Mucosa of descending colon (tissue), 3 donors: ENCODE measurements around the gene LTO1. TPM values are rescaled to one million over a fixed set of nuclear protein-coding genes. Genes with fewer than 3 reads are reported as not detected.

Experiments used
- ATAC-seq: fragments of 200-7000 bp; cut with Tn5 transposase; one replicate; pipeline ENCODE4 v1.9.1; 2020; ENCODE audit warnings: mild to moderate bottlenecking, moderate library complexity
- DNase-seq, 3 donors: peaks; one replicate each; pipeline ENCODE4 v3.0.0-alpha.2; 2020
- H3K36me3 ChIP-seq: fragments of 200-600 bp; one replicate; pipeline ENCODE4 v1.8.0; 2021; ENCODE audit warnings: low read depth, mild to moderate bottlenecking
- H3K4me1 ChIP-seq: fragments of 200-600 bp; one replicate; pipeline ENCODE4 v1.8.0; 2021; ENCODE audit warnings: low read depth, mild to moderate bottlenecking
- H3K4me3 ChIP-seq: fragments of 200-600 bp; one replicate; pipeline ENCODE4 v1.8.0; 2021; ENCODE audit warnings: mild to moderate bottlenecking
- H3K9me3 ChIP-seq: fragments of 200-600 bp; one replicate; pipeline ENCODE4 v1.8.0; 2021; ENCODE audit warnings: mild to moderate bottlenecking
- intact Hi-C, 2 donors: fragments of 100-400 bp; cut with DNase I in 1 of 2; cut with micrococcal nuclease in 1 of 2; formaldehyde crosslinking; loops; one replicate each; pipeline versions ENCODE4 v1.11.0 to v1.11.1; 2022; cut with DNase I, micrococcal nuclease
- total RNA-seq, 3 donors: library from RNA; stranded (reverse); fragmentation: NEBNext Ultra II Directional in 2 of 3; extraction: Animal tissue kit (Norgen Biotek cat#: 25700) in 2 of 3; gene quantifications; one replicate each; pipeline versions ENCODE4 v1.2.1 to v1.2.4, GENCODE V29; 2021 to 2023
- TF ChIP-seq, protein P1 (sequence below): fragments of 200-600 bp; IDR thresholded peaks from one replicate; pipeline ENCODE4 v1.8.0; 2022; ENCODE audit warnings: antibody characterized with exemption, mild to moderate bottlenecking
- donor health status: DM: no; HTN: no; CAD: no; lungs with moderate emphysema.
- donor health status: DM: no; HTN: no; CAD: no.
- donor health status: DM: no; HTN: yes; CAD: no.

The LTO1 gene
- total RNA-seq, 3 donors from 2014 or later, result 21.8 to 30.5 (median 22.4) TPM

GRCh38 chr11:69637941-69638871, 36.9 kb downstream of the LTO1 start:
- TF ChIP-seq, protein P1, sequence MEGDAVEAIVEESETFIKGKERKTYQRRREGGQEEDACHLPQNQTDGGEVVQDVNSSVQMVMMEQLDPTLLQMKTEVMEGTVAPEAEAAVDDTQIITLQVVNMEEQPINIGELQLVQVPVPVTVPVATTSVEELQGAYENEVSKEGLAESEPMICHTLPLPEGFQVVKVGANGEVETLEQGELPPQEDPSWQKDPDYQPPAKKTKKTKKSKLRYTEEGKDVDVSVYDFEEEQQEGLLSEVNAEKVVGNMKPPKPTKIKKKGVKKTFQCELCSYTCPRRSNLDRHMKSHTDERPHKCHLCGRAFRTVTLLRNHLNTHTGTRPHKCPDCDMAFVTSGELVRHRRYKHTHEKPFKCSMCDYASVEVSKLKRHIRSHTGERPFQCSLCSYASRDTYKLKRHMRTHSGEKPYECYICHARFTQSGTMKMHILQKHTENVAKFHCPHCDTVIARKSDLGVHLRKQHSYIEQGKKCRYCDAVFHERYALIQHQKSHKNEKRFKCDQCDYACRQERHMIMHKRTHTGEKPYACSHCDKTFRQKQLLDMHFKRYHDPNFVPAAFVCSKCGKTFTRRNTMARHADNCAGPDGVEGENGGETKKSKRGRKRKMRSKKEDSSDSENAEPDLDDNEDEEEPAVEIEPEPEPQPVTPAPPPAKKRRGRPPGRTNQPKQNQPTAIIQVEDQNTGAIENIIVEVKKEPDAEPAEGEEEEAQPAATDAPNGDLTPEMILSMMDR, result no peak
- Histone ChIP-seq H3K36me3 (no peaks in the 10 kb centered on the region), H3K4me3 (no peak overlapping the region), H3K4me1 (peaks cover 47% of the 10 kb centered on the region), H3K9me3 (no peaks in the 10 kb centered on the region)
- ATAC-seq (peak; percentile 33), DNase-seq (peak; percentile 68 to 78 (median 77))
- intact Hi-C loops, result no loop called here

- no peak for ATAC-seq
- Histone ChIP-seq H3K4me1 (peaks cover 46% of the 10 kb centered on the region), H3K9me3 (no peaks in the 10 kb centered on the region), H3K36me3 (no peaks in the 10 kb centered on the region), H3K4me3 (no peak overlapping the region)
- TF ChIP-seq, protein P1, result no peak
- intact Hi-C loops, result no loop called here
- DNase-seq, result peak; percentile 24 to 48 (median 46)
Observed at GRCh38 chr11:69637198-69637940, 37.8 kb downstream of the LTO1 start.

DNA sequence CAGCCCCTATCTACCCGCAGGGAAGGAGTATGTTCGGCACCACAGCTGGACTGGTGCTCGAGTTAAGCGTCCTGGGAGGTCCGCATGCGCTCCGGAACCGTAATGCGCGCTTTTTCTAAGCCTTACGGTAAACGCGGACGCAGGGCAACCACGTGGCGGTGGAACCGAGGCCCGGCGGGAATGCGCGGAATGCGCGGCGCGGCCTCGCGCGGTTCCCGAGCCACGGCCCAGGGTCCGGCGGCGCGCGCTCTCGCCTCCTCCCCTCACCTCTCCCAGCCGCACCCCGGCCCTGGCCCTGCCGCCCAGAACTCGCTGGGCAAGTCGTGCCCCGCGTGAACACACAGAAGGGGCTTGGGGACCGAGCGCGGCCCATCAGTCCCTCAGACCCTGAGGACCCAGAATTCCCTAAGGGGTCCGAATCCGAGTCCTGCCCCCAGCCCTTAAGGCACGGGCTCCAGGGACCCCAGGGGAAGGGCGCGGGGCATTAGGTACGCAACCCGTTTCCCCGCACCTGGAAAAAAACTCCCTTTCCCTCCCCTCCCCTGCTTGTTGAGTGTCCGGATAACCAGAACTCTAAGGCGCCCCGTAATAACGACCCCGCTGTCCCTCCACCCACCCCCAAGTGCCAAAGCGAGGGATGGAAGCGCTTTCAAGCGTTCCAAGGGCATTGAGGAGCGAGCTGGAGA, 38.5 kb downstream of the LTO1 start:
- intact Hi-C loops, result no loop called here
- TF ChIP-seq, protein P1, result no peak
- Histone ChIP-seq H3K9me3 (no peaks in the 10 kb centered on the region), H3K36me3 (no peaks in the 10 kb centered on the region), H3K4me1 (peaks cover 45% of the 10 kb centered on the region), H3K4me3 (no peak overlapping the region)
- DNase-seq (peak; percentile 68 to 77 (median 77)), ATAC-seq (peak; percentile 51)

GRCh38 chr11:69635804-69636511, 39.2 kb downstream of the LTO1 start:
- ATAC-seq (no peak), DNase-seq (no peak)
- Histone ChIP-seq H3K9me3 (no peaks in the 10 kb centered on the region), H3K4me3 (no peak overlapping the region), H3K4me1 (peaks cover 41% of the 10 kb centered on the region), H3K36me3 (no peaks in the 10 kb centered on the region)
- intact Hi-C loops, result no loop called here
- TF ChIP-seq, protein P1, result no peak

DNA sequence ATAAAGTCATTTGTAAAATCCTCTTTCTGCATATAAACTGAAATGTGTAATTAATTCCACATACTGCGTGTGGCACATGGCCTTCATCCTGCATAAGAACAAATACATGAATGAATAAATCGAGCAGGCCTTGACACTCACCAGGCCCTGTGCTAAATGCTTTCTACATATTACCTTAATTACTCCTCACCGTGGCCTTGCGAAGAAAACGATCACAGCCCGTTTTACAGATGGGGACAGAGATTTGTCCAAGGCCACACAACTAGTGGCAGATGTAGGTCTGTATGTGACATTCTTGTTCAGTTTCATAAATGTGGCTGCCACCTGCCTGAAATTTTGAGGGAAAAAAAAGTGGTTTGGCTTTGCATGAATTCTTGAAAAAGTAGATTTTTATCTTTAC, 40.0 kb downstream of the LTO1 start:
- H3K9me3 ChIP-seq, result no peaks in the 10 kb centered on the region
- ATAC-seq (no peak), DNase-seq (no peak)
- peaks cover 38% of the 10 kb centered on the region for H3K4me1 ChIP-seq
- H3K4me3 ChIP-seq, result no peak overlapping the region
- TF ChIP-seq, protein P1, result no peak
- intact Hi-C loops, result no loop called here
- no peaks in the 10 kb centered on the region for H3K36me3 ChIP-seq
